Esophagus mucosa (tissue), 1 donor: ENCODE data around the gene MUC7. TPM values are rescaled to one million over a fixed set of nuclear protein-coding genes. Genes with fewer than 3 reads are reported as not detected.

Experiments
- total RNA-seq: library from RNA; stranded (reverse); gene quantifications from one replicate; pipeline ENCODE4 v1.2.4, GENCODE V29; 2023
- donor health status: DM: yes; HTN: yes; CAD: no.

Gene MUC7
- total RNA-seq, 1 donor from 2014 or later, result not detected

Other genes with a start within 250 kb of the MUC7 start
- 53.0 TPM for gene FDCSP, start 246.1 kb upstream of the MUC7 start, total RNA-seq
- not detected for gene CSN3, start 229.6 kb upstream of the MUC7 start, total RNA-seq
- gene CABS1, start 137.2 kb upstream of the MUC7 start, total RNA-seq, result not detected
- not detected for gene SMR3A, start 111.4 kb upstream of the MUC7 start, total RNA-seq
- not detected for gene SMR3B, start 89.1 kb upstream of the MUC7 start, total RNA-seq
- not detected for gene OPRPN, start 74.3 kb upstream of the MUC7 start, total RNA-seq
- not detected for gene AMTN, start 46.4 kb downstream of the MUC7 start, total RNA-seq
- not detected for gene AMBN, start 120.1 kb downstream of the MUC7 start, total RNA-seq
- not detected for gene ENAM, start 156.5 kb downstream of the MUC7 start, total RNA-seq
- 21.1 TPM for gene JCHAIN, start 194.3 kb downstream of the MUC7 start, total RNA-seq
- 19.1 TPM for gene UTP3, start 216.3 kb downstream of the MUC7 start, total RNA-seq
- 43.1 TPM for gene RUFY3, start 249.8 kb downstream of the MUC7 start, total RNA-seq